Right atrium auricular region (tissue), 2 donors: ENCODE measurements around the gene CELA3A. TPM values are rescaled to one million over a fixed set of nuclear protein-coding genes. Genes with fewer than 3 reads are reported as not detected.

Source experiments
- DNase-seq: peaks from one replicate; pipeline ENCODE4 v3.0.0-alpha.2; 2019; ENCODE audit warnings: low spot score
- H3K27ac ChIP-seq, 2 donors: fragments of 200-600 bp; sonication (generic); 1 replicate in 1 of 2; 2 replicates in 1 of 2; pipeline ENCODE4 v1.5.1; 2016 to 2019
- H3K27me3 ChIP-seq, 2 donors: fragments of 200-600 bp; sonication (generic); one replicate each; pipeline versions ENCODE4 v1.5.1 to v1.6.0; 2017 to 2019
- H3K36me3 ChIP-seq: fragments of 200-600 bp; sonication (generic); one replicate; pipeline ENCODE4 v1.5.1; 2016
- H3K4me1 ChIP-seq, 2 donors: fragments of 200-600 bp; sonication (generic); one replicate each; pipeline versions ENCODE4 v1.5.1 to v1.6.0; 2017 to 2019
- H3K4me3 ChIP-seq, 2 donors: fragments of 200-600 bp; sonication (generic); 1 replicate in 1 of 2; 2 replicates in 1 of 2; pipeline ENCODE4 v1.5.1; 2017 to 2019; ENCODE audit warnings: mild to moderate bottlenecking in 1 of 2, moderate library complexity in 1 of 2
- H3K9me3 ChIP-seq, 2 donors: fragments of 200-600 bp; sonication (generic); one replicate each; pipeline ENCODE4 v1.5.1; 2019
- total RNA-seq, 2 donors: library from RNA; depleted of rRNA; stranded (reverse); fragments of >200 nt; gene quantifications; one replicate each; pipeline ENCODE4 v1.1.0, GENCODE V29; 2016
- TF ChIP-seq, protein P1 (sequence below), 2 donors: fragments of 200-600 bp; sonication (generic); IDR thresholded peaks; one replicate each; pipeline ENCODE4 v1.5.1; 2019; ENCODE audit warnings: antibody characterized with exemption in 2 of 2

Gene CELA3A
- total RNA-seq, 2 donors from 2014 or later: not detected

DNA sequence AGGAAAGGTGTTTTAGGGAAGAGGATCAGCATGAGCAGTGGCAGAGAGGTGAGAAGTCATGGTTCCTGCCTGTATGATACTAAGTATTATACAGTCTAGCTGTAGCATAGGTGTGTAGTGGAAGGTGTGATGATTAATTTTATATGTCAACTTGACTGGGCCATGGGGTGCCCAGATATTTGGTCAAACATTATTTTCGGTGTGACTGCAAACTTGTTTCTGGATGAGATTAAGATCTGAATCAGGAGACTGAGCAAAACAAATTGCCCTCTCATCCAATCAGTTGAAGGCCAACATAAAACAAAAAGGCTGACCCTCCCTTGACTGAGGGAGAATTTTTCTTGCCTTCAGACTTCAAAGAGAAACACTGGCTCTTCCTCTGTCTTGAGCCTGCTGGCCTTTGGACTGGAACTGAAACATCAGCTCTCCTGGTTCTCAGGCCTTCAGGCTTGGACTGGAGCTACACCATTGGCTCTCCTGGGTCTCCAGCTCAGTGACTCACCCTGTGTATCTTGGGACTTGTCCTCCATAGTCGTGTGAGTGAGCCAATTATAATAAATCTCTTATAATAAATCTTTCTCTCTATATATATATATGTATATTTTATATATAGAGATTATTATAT, 44.3 kb downstream of the CELA3A start:
- Histone ChIP-seq H3K9me3 (no peaks in the 10 kb centered on the region), H3K27me3 (no peaks in the 10 kb centered on the region), H3K4me1 (peaks cover 0 to 6% of the 10 kb centered on the region in 2 donors), H3K36me3 (no peaks in the 10 kb centered on the region), H3K4me3 (no peak overlapping the region), H3K27ac (no peak overlapping the region)
- no peak for DNase-seq
- TF ChIP-seq, protein P1, sequence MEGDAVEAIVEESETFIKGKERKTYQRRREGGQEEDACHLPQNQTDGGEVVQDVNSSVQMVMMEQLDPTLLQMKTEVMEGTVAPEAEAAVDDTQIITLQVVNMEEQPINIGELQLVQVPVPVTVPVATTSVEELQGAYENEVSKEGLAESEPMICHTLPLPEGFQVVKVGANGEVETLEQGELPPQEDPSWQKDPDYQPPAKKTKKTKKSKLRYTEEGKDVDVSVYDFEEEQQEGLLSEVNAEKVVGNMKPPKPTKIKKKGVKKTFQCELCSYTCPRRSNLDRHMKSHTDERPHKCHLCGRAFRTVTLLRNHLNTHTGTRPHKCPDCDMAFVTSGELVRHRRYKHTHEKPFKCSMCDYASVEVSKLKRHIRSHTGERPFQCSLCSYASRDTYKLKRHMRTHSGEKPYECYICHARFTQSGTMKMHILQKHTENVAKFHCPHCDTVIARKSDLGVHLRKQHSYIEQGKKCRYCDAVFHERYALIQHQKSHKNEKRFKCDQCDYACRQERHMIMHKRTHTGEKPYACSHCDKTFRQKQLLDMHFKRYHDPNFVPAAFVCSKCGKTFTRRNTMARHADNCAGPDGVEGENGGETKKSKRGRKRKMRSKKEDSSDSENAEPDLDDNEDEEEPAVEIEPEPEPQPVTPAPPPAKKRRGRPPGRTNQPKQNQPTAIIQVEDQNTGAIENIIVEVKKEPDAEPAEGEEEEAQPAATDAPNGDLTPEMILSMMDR (IDR thresholded peaks at IDR 0.05): no peak

DNA sequence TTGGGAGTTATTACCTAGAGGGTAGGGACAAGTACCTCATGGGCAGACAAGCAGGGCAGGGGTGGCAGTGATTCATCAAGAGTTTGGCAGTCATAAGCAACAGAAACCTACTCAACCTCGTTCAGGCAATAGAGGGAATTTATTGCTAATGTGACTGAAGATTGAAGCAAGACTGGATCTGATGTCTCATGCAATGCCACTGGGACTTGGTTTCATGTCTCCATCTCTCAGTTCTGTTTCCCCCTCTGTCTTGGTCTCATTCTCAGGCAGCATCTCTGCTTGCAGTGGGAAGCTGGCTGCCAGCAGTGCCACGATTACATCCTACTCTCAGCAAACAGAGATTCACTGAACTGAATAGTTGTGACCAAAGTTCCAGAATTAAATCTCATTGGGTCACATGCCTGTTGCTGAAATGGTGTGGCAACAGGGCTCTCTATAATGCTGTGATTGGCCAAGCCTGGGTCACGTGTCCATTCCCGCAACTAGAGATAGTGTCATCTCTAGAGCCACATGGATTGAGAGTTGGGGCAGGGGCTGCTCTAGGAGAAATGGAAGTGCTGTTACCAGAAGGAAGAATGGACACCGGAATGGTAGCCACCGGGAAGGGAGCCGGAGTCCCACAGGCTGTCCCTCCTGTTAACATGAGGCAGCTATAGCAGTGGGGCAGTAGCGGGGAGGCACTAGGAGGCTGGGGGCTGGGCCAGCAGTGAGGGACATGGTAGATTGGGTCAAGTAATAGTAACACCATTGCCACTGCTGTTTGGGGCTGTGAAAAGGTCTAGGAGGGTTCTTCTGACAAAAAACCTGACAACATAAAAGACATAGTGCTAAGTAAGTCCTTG, 47.1 kb downstream of the CELA3A start:
- Histone ChIP-seq H3K27me3 (no peaks in the 10 kb centered on the region), H3K27ac (peak overlapping the region in 1 of 2 donors; percentile 41), H3K4me1 (peaks cover 0 to 6% of the 10 kb centered on the region in 2 donors), H3K36me3 (no peaks in the 10 kb centered on the region), H3K4me3 (no peak overlapping the region), H3K9me3 (no peaks in the 10 kb centered on the region)
- TF ChIP-seq, protein P1 (IDR thresholded peaks at IDR 0.05): no peak
- DNase-seq: no peak

DNA sequence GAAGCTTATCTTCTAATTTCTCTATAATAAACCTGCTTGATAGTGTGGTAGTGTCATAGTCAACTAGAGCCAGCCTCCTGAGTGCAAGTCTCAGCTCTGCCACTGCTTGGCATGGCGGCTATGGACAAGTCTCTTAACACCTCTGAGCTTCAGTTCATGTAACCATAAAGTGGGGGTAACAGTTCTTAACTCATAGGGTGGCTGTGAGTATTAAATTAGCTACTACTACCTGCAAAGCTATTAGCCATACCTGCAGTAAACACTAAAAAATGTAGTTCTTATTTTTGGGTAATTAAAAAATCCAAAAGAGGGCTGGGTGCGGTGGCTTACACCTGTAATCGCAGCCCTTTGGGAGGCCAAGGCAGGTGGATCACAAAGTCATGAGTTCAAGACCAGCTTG, 48.9 kb downstream of the CELA3A start:
- DNase-seq: no peak
- peaks cover 0 to 21% of the 10 kb centered on the region in 2 donors for H3K4me1 ChIP-seq
- TF ChIP-seq, protein P1 (IDR thresholded peaks at IDR 0.05): no peak
- no peak overlapping the region for H3K27ac ChIP-seq
- H3K36me3 ChIP-seq: no peaks in the 10 kb centered on the region
- no peak overlapping the region for H3K4me3 ChIP-seq
- no peaks in the 10 kb centered on the region for H3K9me3 ChIP-seq
- no peaks in the 10 kb centered on the region for H3K27me3 ChIP-seq

DNA sequence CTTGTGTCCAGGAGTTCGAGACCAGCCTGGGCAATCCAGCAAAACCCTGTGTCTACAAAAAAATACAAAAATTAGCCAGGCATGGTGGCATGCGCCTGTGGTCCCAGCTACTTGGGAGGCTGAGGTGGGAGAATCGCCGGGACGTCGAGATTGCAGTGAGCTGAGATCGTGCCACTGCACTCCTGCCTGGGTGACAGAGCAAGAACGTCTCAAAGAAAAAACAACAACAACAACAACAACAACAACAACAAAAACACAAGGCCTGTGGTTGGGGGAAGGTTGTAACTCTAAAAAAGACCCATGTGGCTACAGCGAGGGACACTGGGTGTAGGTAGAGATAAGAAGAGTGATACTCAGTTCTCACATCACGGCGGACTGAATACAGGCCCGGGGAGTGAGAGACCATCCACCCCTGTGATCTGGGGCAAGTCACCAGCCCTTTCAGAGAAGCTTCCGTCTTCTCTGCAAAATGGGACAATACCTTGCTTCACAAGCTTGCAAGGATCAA, 50.2 kb downstream of the CELA3A start:
- H3K27me3 ChIP-seq: no peaks in the 10 kb centered on the region
- no peak for DNase-seq
- TF ChIP-seq, protein P1 (IDR thresholded peaks at IDR 0.05): no peak
- peak overlapping the region in 1 of 2 donors; percentile 98 for H3K27ac ChIP-seq
- H3K4me3 ChIP-seq: peak overlapping the region in 1 of 2 donors; percentile 94
- H3K4me1 ChIP-seq: peaks cover 0 to 34% of the 10 kb centered on the region in 2 donors
- no peaks in the 10 kb centered on the region for H3K9me3 ChIP-seq
- H3K36me3 ChIP-seq: no peaks in the 10 kb centered on the region

DNA sequence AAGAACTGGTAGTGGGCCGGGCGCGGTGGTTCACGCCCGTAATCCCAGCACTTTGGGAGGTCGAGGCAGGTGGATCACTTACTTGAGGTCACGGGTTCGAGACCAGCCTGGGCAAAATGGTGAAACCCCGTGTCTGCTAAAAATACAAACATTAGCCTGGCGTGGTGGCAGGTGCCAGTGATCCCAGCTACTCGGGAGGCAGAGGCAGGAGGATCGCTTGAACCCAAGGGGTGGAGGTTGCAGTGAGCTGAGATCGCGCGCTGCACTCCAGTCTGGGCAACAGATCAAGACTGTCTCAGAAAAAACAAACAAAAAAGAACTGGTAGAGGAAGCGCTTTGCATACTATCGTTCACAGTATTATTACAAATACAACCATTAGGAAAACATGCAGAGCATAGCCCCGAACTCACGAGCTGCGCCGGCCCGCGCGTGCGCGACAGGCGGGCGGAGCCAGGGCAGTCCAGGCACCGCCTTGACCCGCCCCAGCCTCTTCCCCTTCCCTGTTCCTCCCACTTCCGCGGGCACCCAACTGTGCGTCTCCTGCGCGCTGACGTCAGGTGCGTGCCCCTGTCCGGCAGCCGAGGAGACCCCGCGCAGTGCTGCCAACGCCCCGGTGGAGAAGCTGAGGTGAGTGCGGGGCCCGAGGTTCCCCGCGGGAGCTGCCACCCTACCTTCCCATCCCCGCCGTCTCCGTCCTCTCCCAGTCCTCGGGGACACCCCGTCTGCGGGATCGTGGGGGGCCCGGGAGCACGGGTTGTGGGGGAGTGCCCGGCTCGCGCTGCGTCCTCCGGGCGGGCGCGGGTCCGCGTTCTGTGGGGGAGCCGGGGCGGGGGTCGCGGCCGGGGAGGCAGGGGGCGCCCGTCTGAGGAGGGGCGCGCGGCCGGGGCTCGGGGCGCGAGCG, 50.9 kb downstream of the CELA3A start, which contains the start of gene CDC42:
Gene CDC42, plus strand, starts transcription at position 595 of the 902 bp plus-strand sequence. CDS start 25,770 bp downstream, outside the sequence.
- DNase-seq: peak; percentile 97
- Histone ChIP-seq H3K4me3 (peak within 1 kb of the TSS; percentile 80 to 94), H3K4me1 (peaks cover 0 to 41% of the 10 kb centered on the region in 2 donors), H3K27me3 (no peaks in the 10 kb centered on the region), H3K9me3 (no peaks in the 10 kb centered on the region), H3K36me3 (no peaks in the 10 kb centered on the region), H3K27ac (peak within 1 kb of the TSS; percentile 98 to 99)
- TF ChIP-seq, protein P1 (IDR thresholded peaks at IDR 0.05): no peak
